GM10266 (cell line): ENCODE results near the gene CGA.

Experiments
- DNase-seq: peaks from one replicate; pipeline ENCODE4 v3.0.0; 2012; ENCODE audit errors: extremely low spot score
- TF ChIP-seq, protein P1 (sequence below): IDR thresholded peaks from 2 replicates; pipeline ENCODE4 v1.5.1; 2012; ENCODE audit warnings: mild to moderate bottlenecking, low read depth; ENCODE audit not compliant: control insufficient read depth, insufficient read depth; ENCODE audit errors: missing control alignments

CGA gene

GRCh38 chr6:87102151-87102621 lies 7.3 kb upstream of the CGA start:
- DNase-seq, result no peak
- TF ChIP-seq, protein P1, sequence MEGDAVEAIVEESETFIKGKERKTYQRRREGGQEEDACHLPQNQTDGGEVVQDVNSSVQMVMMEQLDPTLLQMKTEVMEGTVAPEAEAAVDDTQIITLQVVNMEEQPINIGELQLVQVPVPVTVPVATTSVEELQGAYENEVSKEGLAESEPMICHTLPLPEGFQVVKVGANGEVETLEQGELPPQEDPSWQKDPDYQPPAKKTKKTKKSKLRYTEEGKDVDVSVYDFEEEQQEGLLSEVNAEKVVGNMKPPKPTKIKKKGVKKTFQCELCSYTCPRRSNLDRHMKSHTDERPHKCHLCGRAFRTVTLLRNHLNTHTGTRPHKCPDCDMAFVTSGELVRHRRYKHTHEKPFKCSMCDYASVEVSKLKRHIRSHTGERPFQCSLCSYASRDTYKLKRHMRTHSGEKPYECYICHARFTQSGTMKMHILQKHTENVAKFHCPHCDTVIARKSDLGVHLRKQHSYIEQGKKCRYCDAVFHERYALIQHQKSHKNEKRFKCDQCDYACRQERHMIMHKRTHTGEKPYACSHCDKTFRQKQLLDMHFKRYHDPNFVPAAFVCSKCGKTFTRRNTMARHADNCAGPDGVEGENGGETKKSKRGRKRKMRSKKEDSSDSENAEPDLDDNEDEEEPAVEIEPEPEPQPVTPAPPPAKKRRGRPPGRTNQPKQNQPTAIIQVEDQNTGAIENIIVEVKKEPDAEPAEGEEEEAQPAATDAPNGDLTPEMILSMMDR, result no peak

DNA sequence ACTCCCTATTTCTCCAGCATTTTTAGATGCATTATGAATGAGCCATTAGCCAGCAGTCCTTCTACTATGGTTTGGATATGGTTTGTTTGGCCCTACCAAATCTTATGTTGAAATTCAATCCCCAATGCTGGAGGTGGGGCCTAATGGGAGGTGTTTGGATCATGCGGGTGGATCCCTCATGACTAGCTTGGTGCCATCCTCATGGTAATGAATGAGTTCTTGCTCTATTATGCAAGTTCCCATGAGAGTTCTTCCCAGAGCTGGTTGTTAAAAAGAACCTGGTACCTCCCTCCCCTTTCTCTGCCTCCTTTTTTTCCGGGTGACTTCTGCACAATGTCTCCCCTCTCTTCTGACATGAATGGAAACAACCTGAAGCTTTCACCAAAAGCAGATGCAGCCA lies 6.2 kb upstream of the CGA start:
- TF ChIP-seq, protein P1, result no peak
- DNase-seq, result no peak

DNA sequence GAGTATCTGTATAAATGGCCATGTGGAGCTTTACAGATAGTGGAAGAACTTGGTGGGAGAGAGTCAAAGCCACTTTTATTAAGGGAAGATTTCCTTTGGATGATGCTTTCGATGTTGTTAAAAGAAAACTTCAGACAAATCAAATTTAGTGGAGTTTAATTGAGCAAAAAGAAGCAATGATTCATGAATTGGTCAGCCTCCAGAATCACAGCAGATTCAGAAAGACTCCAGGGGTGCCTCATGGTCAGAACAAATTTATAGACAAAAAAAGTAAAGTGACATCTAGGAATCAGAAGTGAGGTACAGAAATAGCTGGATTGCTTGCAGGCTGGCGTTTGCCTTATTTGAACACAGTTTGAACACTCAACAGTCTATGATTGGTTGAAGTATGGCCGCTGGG lies 5.3 kb upstream of the CGA start:
- TF ChIP-seq, protein P1, result no peak
- no peak for DNase-seq

GRCh38 chr6:87099472-87099871 lies 4.6 kb upstream of the CGA start:
- DNase-seq, result no peak
- TF ChIP-seq, protein P1, result no peak

DNA sequence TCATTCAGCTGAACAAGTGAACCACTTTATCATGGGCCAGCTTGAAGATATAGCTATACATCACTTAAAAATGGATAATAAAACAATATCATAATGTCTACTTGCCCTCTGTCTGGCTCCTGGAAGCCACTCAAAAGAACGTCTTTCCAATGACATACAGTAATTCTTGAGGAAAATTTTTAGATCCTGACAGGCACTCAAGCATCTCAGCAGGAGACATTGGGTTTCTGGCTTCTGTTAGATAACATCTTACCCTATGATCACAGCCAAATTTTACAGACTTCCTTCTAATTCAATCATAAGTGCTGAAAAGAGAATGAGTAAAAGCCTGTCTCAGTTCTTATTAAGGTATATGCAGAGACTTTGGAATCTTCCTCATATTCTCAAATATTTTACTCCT lies 330 bp downstream of the CGA start:
- TF ChIP-seq, protein P1, result no peak
- DNase-seq, result no peak

DNA sequence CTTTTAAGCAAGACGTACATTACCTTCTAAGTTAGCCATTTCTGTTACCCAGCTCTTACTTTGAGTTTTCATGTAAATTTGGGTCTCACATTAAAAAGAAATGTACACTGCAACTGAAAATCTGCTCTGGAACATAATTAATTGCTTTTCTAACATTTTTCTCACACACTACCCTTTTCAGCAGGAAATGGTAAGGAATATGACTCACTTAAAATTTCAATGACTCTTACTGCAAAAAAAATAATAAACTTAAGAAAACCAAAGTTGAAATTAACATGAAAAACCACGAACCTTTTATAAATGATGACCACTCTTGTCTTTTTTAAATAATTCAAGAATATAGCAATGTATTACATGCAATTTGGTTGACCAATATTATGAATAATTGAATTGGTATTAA lies 1.3 kb downstream of the CGA start:
- no peak for DNase-seq
- TF ChIP-seq, protein P1, result no peak

GRCh38 chr6:87093199-87093598 lies 1.7 kb downstream of the CGA start:
- no peak for DNase-seq
- TF ChIP-seq, protein P1, result no peak
